Measurements from ENCODE around the gene FAM50A.

DNA sequence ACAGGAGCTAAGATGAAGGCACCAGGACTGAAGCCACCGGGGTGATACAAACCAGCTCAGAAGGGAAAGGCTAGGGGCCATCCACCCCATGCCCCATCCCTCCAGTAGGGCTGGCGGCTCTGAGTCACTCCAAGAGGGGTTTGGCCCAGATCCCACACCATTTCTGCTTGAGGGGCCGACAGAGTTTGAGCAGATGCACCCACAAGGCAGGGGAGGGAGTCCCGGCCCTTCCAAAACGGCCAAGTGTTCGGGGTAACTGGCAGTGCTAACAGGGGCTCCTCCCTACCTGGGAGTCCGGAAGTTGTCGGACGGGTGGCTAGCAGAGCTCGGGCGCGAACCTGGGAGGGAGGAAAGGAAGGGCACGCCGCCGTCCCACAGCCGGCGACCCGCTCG, 46.1 kb downstream of the FAM50A start:
- TF ChIP-seq EZH2 (IDR thresholded peaks at IDR 0.05; ENCODE audit: insufficient read depth, poor library complexity, severe bottlenecking): no peak
- TF ChIP-seq EZH2phosphoT487 (IDR thresholded peaks at IDR 0.05; ENCODE audit: insufficient read depth, low read depth): no peak
